ENCODE results near the gene UBE3B. TPM values are rescaled to one million over a fixed set of nuclear protein-coding genes. Genes with fewer than 3 reads are reported as not detected.

The UBE3B gene
- total RNA-seq, 1 experiment from 2014 or later, result 38.4 TPM

GRCh38 chr12:109496306-109496705, 18.9 kb downstream of the UBE3B start:
- ChIA-PET CTCF (no interaction called here), POLR2A (no interaction called here)
- Histone ChIP-seq H3K4me1 (no peaks in the 10 kb centered on the region), H3K36me3 (ENCODE audit: control insufficient read depth, insufficient read depth, low read length) (peaks cover 3% of the 10 kb centered on the region; the same call in 1 of the 2 replicates), H3K9me3 (no peaks in the 10 kb centered on the region), H3K4me3 (ENCODE audit: low read depth, low read length) (no peak overlapping the region), H3K27me3 (replicated peaks; ENCODE audit: control insufficient read depth, insufficient read depth, low read length) (no peaks in the 10 kb centered on the region)
- BruUV-seq (replicated peaks), result no TSS peak
- Mint-ChIP-seq H3K27me3 (ENCODE audit: insufficient read depth, unreplicated experiment) (no peaks in the 10 kb centered on the region), H3K9me3 (ENCODE audit: unreplicated experiment) (no peaks in the 10 kb centered on the region), H3K27ac (ENCODE audit: unreplicated experiment) (no peak overlapping the region), H3K4me1 (ENCODE audit: low read depth, unreplicated experiment) (no peaks in the 10 kb centered on the region), H3K4me3 (ENCODE audit: unreplicated experiment) (no peak overlapping the region), H3K36me3 (ENCODE audit: insufficient read depth, unreplicated experiment) (no peaks in the 10 kb centered on the region)
- intact Hi-C loops (cut with micrococcal nuclease; ENCODE audit: unreplicated experiment), result no loop called here
- no peak for DNase-seq
- no peak for TF ChIP-seq CTCF (IDR thresholded peaks at IDR 0.05; ENCODE audit: insufficient read depth in 1 of 2, low read depth in 1 of 2, low read length in 1 of 2, severe bottlenecking in 1 of 2, unreplicated experiment in 1 of 2)

- ChIA-PET POLR2A (no interaction called here), CTCF (no interaction called here)
- Mint-ChIP-seq H3K4me1 (ENCODE audit: low read depth, unreplicated experiment) (no peaks in the 10 kb centered on the region), H3K27me3 (ENCODE audit: insufficient read depth, unreplicated experiment) (no peaks in the 10 kb centered on the region), H3K4me3 (ENCODE audit: unreplicated experiment) (no peak overlapping the region), H3K9me3 (ENCODE audit: unreplicated experiment) (no peaks in the 10 kb centered on the region), H3K27ac (ENCODE audit: unreplicated experiment) (no peak overlapping the region), H3K36me3 (ENCODE audit: insufficient read depth, unreplicated experiment) (peaks cover under 1% of the 10 kb centered on the region)
- no peak for TF ChIP-seq CTCF (IDR thresholded peaks at IDR 0.05; ENCODE audit: insufficient read depth in 1 of 2, low read depth in 1 of 2, low read length in 1 of 2, severe bottlenecking in 1 of 2, unreplicated experiment in 1 of 2)
- no peaks in the 10 kb centered on the region for H3K9me3 ChIP-seq
- no peak overlapping the region for H3K4me3 ChIP-seq (ENCODE audit: low read depth, low read length)
- intact Hi-C loops (cut with micrococcal nuclease; ENCODE audit: unreplicated experiment), result no loop called here
- peaks cover 3% of the 10 kb centered on the region; the same call in 1 of the 2 replicates for H3K36me3 ChIP-seq (ENCODE audit: control insufficient read depth, insufficient read depth, low read length)
- DNase-seq, result no peak
- no TSS peak for BruUV-seq (replicated peaks)
- H3K4me1 ChIP-seq, result no peaks in the 10 kb centered on the region
- no peaks in the 10 kb centered on the region for H3K27me3 ChIP-seq (replicated peaks; ENCODE audit: control insufficient read depth, insufficient read depth, low read length)
These were observed 20.2 kb downstream of the UBE3B start for GRCh38 chr12:109497675-109498074.

GRCh38 chr12:109500406-109501185, 23.2 kb downstream of the UBE3B start:
- CTCF ChIA-PET, result no interaction called here
- no peak for DNase-seq
- no TSS peak for BruUV-seq (replicated peaks)

More at GRCh38 chr12:109500406-109501185, 23.2 kb downstream of the UBE3B start:
- no peak overlapping the region for H3K27ac Mint-ChIP-seq (ENCODE audit: unreplicated experiment)
- H3K27me3 Mint-ChIP-seq (ENCODE audit: insufficient read depth, unreplicated experiment), result no peaks in the 10 kb centered on the region
- peaks cover 12% of the 10 kb centered on the region for H3K36me3 Mint-ChIP-seq (ENCODE audit: insufficient read depth, unreplicated experiment)
- intact Hi-C loops (cut with micrococcal nuclease; ENCODE audit: unreplicated experiment), result no loop called here
- H3K27me3 ChIP-seq (replicated peaks; ENCODE audit: control insufficient read depth, insufficient read depth, low read length), result no peaks in the 10 kb centered on the region
- no peaks in the 10 kb centered on the region for H3K9me3 ChIP-seq
- H3K4me1 ChIP-seq, result no peaks in the 10 kb centered on the region
- H3K4me3 Mint-ChIP-seq (ENCODE audit: unreplicated experiment), result no peak overlapping the region
- TF ChIP-seq CTCF (IDR thresholded peaks at IDR 0.05; ENCODE audit: insufficient read depth in 1 of 2, low read depth in 1 of 2, low read length in 1 of 2, severe bottlenecking in 1 of 2, unreplicated experiment in 1 of 2), result no peak
- no peak overlapping the region for H3K4me3 ChIP-seq (ENCODE audit: low read depth, low read length)
- no peaks in the 10 kb centered on the region for H3K9me3 Mint-ChIP-seq (ENCODE audit: unreplicated experiment)
- POLR2A ChIA-PET, result no interaction called here
- no peaks in the 10 kb centered on the region for H3K4me1 Mint-ChIP-seq (ENCODE audit: low read depth, unreplicated experiment)
- H3K36me3 ChIP-seq (ENCODE audit: control insufficient read depth, insufficient read depth, low read length), result peaks cover 3% of the 10 kb centered on the region; the same call in 1 of the 2 replicates

Data from Caco-2 (cell line).